SK-N-SH treated with all-trans-retinoic acid at 6 μM for 48 hours (cell line): ENCODE measurements around the gene CACNA1I.

Experiments used
- ATAC-seq: fragments of 200-7000 bp; cut with Tn5 transposase; 3 replicates; pipeline ENCODE4 v1.9.1; 2020; ENCODE audit warnings: mild to moderate bottlenecking, moderate library complexity
- ARNTL ChIP-seq: fragments of 450-650 bp; formaldehyde crosslinking; IDR thresholded peaks from 2 replicates; pipeline ENCODE4 v1.5.0; 2020; ENCODE audit warnings: low read depth, mild to moderate bottlenecking, moderate library complexity, borderline replicate concordance
- BACH2 ChIP-seq: fragments of 250-450 bp; sonication (Bioruptor Pico); IDR thresholded peaks from 2 replicates; pipeline ENCODE4 v1.9.0; 2021; ENCODE audit warnings: mild to moderate bottlenecking, borderline replicate concordance
- CREB5 ChIP-seq: fragments of 250-450 bp; sonication (Bioruptor Pico); IDR thresholded peaks from 2 replicates; pipeline ENCODE4 v1.5.1; 2020; ENCODE audit warnings: low read depth, mild to moderate bottlenecking, moderate library complexity
- CSDC2 ChIP-seq: fragments of 250-450 bp; sonication (Bioruptor Pico); IDR thresholded peaks from 2 replicates; pipeline ENCODE4 v1.5.0; 2020; ENCODE audit warnings: mild to moderate bottlenecking, moderate library complexity
- CSRNP3 ChIP-seq: fragments of 250-450 bp; sonication (Bioruptor Pico); IDR thresholded peaks from 2 replicates; pipeline ENCODE4 v1.5.1; 2021; ENCODE audit warnings: mild to moderate bottlenecking, moderate library complexity
- ESRRG ChIP-seq: fragments of 250-450 bp; sonication (Bioruptor Pico); IDR thresholded peaks from 2 replicates; pipeline ENCODE4 v1.6.1; 2021; ENCODE audit warnings: mild to moderate bottlenecking
- GLIS3 ChIP-seq: fragments of 250-450 bp; sonication (Bioruptor Pico); IDR thresholded peaks from 2 replicates; pipeline ENCODE4 v1.5.0; 2020; ENCODE audit warnings: mild to moderate bottlenecking, moderate library complexity
- ISL1 ChIP-seq: fragments of 250-450 bp; sonication (Bioruptor Pico); IDR thresholded peaks from 2 replicates; pipeline ENCODE4 v2.1.2; 2022; ENCODE audit warnings: mild to moderate bottlenecking, moderate library complexity
- OSR1 ChIP-seq: fragments of 250-450 bp; sonication (Bioruptor Pico); IDR thresholded peaks from 2 replicates; pipeline ENCODE4 v1.8.0; 2022; ENCODE audit warnings: moderate library complexity, mild to moderate bottlenecking, inconsistent platforms
- PATZ1 ChIP-seq: fragments of 250-450 bp; sonication (Bioruptor Pico); IDR thresholded peaks from 2 replicates; pipeline ENCODE4 v1.8.0; 2020; ENCODE audit warnings: mild to moderate bottlenecking, moderate library complexity, borderline replicate concordance
- RARB ChIP-seq: fragments of 250-450 bp; sonication (Bioruptor Pico); IDR thresholded peaks from 2 replicates; pipeline ENCODE4 v1.8.0; 2021; ENCODE audit warnings: mild to moderate bottlenecking, moderate library complexity
- SNAI2 ChIP-seq: fragments of 250-450 bp; sonication (Bioruptor Pico); IDR thresholded peaks from 2 replicates; pipeline ENCODE4 v1.5.0; 2020; ENCODE audit warnings: mild to moderate bottlenecking, moderate library complexity
- TCF4 ChIP-seq: fragments of 250-450 bp; sonication (Bioruptor Pico); IDR thresholded peaks from 2 replicates; pipeline ENCODE4 v1.8.0; 2021; ENCODE audit warnings: mild to moderate bottlenecking, moderate library complexity, borderline replicate concordance
- TOX ChIP-seq: fragments of 250-450 bp; sonication (Bioruptor Pico); IDR thresholded peaks from 2 replicates; pipeline ENCODE4 v1.8.0; 2021; ENCODE audit warnings: mild to moderate bottlenecking, moderate library complexity, borderline replicate concordance
- ZC3H10 ChIP-seq: fragments of 250-450 bp; sonication (Bioruptor Pico); IDR thresholded peaks from 2 replicates; pipeline ENCODE4 v1.5.1; 2021; ENCODE audit warnings: mild to moderate bottlenecking, moderate library complexity
- ZFP3 ChIP-seq: fragments of 250-450 bp; sonication (Bioruptor Pico); IDR thresholded peaks from 2 replicates; pipeline ENCODE4 v1.5.0; 2020; ENCODE audit warnings: mild to moderate bottlenecking, moderate library complexity
- ZNF565 ChIP-seq: fragments of 450-650 bp; formaldehyde crosslinking; conservative IDR thresholded peaks from 2 replicates; pipeline ENCODE4 v1.5.0; 2020; ENCODE audit warnings: low read depth, mild to moderate bottlenecking, moderate library complexity
- ZNF70 ChIP-seq: fragments of 450-650 bp; formaldehyde crosslinking; IDR thresholded peaks from 2 replicates; pipeline ENCODE4 v1.5.0; 2020; ENCODE audit warnings: mild to moderate bottlenecking, moderate library complexity

Gene CACNA1I

GRCh38 chr22:39621826-39622225 is 51.3 kb downstream of the CACNA1I start:
- no peak for ATAC-seq
- TF ChIP-seq CREB5 (CRISPR knock-in tag) (no peak), TOX (CRISPR knock-in tag) (no peak), ZFP3 (CRISPR knock-in tag) (no peak), ARNTL (CRISPR knock-in tag) (no peak), ISL1 (CRISPR knock-in tag) (no peak)

- TF ChIP-seq CREB5 (CRISPR knock-in tag) (no peak), ZNF565 (CRISPR knock-in tag) (no peak), ZFP3 (CRISPR knock-in tag) (no peak), OSR1 (CRISPR knock-in tag) (no peak), ISL1 (CRISPR knock-in tag) (no peak), ZNF70 (CRISPR knock-in tag) (no peak), RARB (CRISPR knock-in tag) (no peak), GLIS3 (no peak), PATZ1 (CRISPR knock-in tag) (no peak), CSDC2 (CRISPR knock-in tag) (no peak), TCF4 (CRISPR knock-in tag) (no peak), BACH2 (no peak), TOX (CRISPR knock-in tag) (no peak), ZC3H10 (no peak), SNAI2 (no peak), ARNTL (CRISPR knock-in tag) (no peak), ESRRG (CRISPR knock-in tag) (no peak), CSRNP3 (no peak)
- ATAC-seq: no peak
Observed at GRCh38 chr22:39622881-39623367, 52.4 kb downstream of the CACNA1I start.

GRCh38 chr22:39623603-39624500 is 53.3 kb downstream of the CACNA1I start:
- no peak for ATAC-seq
- TF ChIP-seq BACH2: no peak
- no peak for TF ChIP-seq OSR1 (CRISPR knock-in tag)
- TF ChIP-seq RARB (CRISPR knock-in tag): no peak
- no peak for TF ChIP-seq CREB5 (CRISPR knock-in tag)
- no peak for TF ChIP-seq GLIS3
- TF ChIP-seq CSRNP3: no peak
- no peak for TF ChIP-seq SNAI2
- TF ChIP-seq ZNF565 (CRISPR knock-in tag): no peak
- TF ChIP-seq CSDC2 (CRISPR knock-in tag): no peak
- no peak for TF ChIP-seq ARNTL (CRISPR knock-in tag)
- TF ChIP-seq, all 23 proteins: peak for 0
